HCT116 (cell line): ENCODE data around the gene NXPH2. TPM values are rescaled to one million over a fixed set of nuclear protein-coding genes. Genes with fewer than 3 reads are reported as not detected.

Experiments
- ATAC-seq: fragments of 200-7000 bp; cut with Tn5 transposase; 2 replicates; pipeline ENCODE4 v1.9.1; 2020; ENCODE audit warnings: mild to moderate bottlenecking, moderate library complexity
- BruUV-seq: library from RNA; stranded (reverse); fragments of 400-500 nt; replicated peaks from 2 replicates; lab custom pipeline; 2021; lab: Mats Ljungman, UMichigan
- CTCF ChIA-PET: fragments of 300-600 bp; sonication (Branson Sonifier 250); formaldehyde crosslinking; loops from one replicate; lab custom pipeline; 2021; ENCODE audit warnings: antibody characterized with exemption; lab: Charles Lee
- POLR2A ChIA-PET: fragments of 300-600, 350-600 bp; sonication (Branson Sonifier 250); formaldehyde crosslinking; loops from one replicate; lab custom pipeline; 2021; ENCODE audit warnings: antibody characterized with exemption; lab: Charles Lee
- RAD21 ChIA-PET, 2 experiments: fragments of 300-600 bp; sonication (Branson Sonifier 250); formaldehyde crosslinking; loops; one replicate each; lab custom pipeline; 2023; ENCODE audit warnings: low total read pairs in 2 of 2; ENCODE audit not compliant: uncharacterized antibody in 2 of 2, unreplicated experiment in 2 of 2, low non-redundant PET in 1 of 2; lab: Charles Lee
- DNase-seq: peaks from one replicate; pipeline ENCODE4 v3.0.0-alpha.2; 2010; ENCODE audit warnings: low read depth, low spot score
- H2AFZ ChIP-seq: fragments of 200-600 bp; shearing (Covaris generic), sonication (generic); 2 replicates; pipeline ENCODE4 v1.6.1; 2017; ENCODE audit warnings: low read depth, mixed run types, mixed read lengths, antibody characterized with exemption, low read length; ENCODE audit not compliant: poor library complexity, severe bottlenecking
- H3K27ac ChIP-seq: 2 replicates; pipeline ENCODE4 v1.5.1; 2012; ENCODE audit warnings: low read depth, low read length
- H3K27me3 ChIP-seq: fragments of 200-600 bp; sonication (generic); 2 replicates; pipeline ENCODE4 v1.6.1; 2016; ENCODE audit warnings: mixed run types, low read length, mixed read lengths; ENCODE audit not compliant: insufficient read depth
- H3K36me3 ChIP-seq, 2 experiments: fragments of 200-500 bp in 1 of 2; fragments of 200-600 bp in 1 of 2; sonication (Bioruptor generic) in 1 of 2; sonication (generic) in 1 of 2; 2 replicates each; pipeline versions ENCODE4 v1.5.1 to v1.6.1; 2014 to 2016; ENCODE audit warnings: low read length in 2 of 2, inconsistent platforms in 1 of 2, mixed read lengths in 1 of 2, mixed run types in 1 of 2; ENCODE audit not compliant: insufficient read depth in 2 of 2, control insufficient read depth in 1 of 2
- H3K4me1 ChIP-seq, 2 experiments: fragments of 200-600 bp in 1 of 2; sonication (generic) in 1 of 2; 2 replicates each; pipeline versions ENCODE4 v1.5.1 to v1.6.1; 2012 to 2017; ENCODE audit warnings: low read length in 2 of 2, inconsistent platforms in 1 of 2, mild to moderate bottlenecking in 1 of 2, mixed read lengths in 1 of 2, mixed run types in 1 of 2, moderate library complexity in 1 of 2; ENCODE audit not compliant: insufficient read depth in 2 of 2, control insufficient read depth in 1 of 2
- H3K4me2 ChIP-seq: fragments of 200-600 bp; sonication (generic); 2 replicates; pipeline ENCODE4 v1.6.1; 2017; ENCODE audit warnings: mixed run types, low read length, mixed read lengths
- H3K4me3 ChIP-seq, 2 experiments: fragments of 200-600 bp in 1 of 2; sonication (generic) in 1 of 2; replicated peaks in 1 of 2; 2 replicates each; pipeline ENCODE4 v1.5.1; 2011 to 2016; ENCODE audit warnings: low read length in 2 of 2, control low read depth in 1 of 2, low read depth in 1 of 2, mild to moderate bottlenecking in 1 of 2, mixed read lengths in 1 of 2, mixed run types in 1 of 2
- H3K79me2 ChIP-seq: fragments of 200-600 bp; sonication (generic); 2 replicates; pipeline ENCODE4 v1.6.1; 2017; ENCODE audit warnings: mild to moderate bottlenecking, mixed run types, low read length, moderate library complexity, mixed read lengths; ENCODE audit not compliant: insufficient read depth
- H3K9ac ChIP-seq: fragments of 200-600 bp; sonication (generic); 2 replicates; pipeline ENCODE4 v1.6.1; 2016; ENCODE audit warnings: low read length, mixed read lengths
- H3K9me2 ChIP-seq: fragments of 200-600 bp; sonication (generic), shearing (Covaris generic); 2 replicates; pipeline ENCODE4 v1.6.1; 2017; ENCODE audit warnings: mixed run types, mild to moderate bottlenecking, moderate library complexity; ENCODE audit not compliant: insufficient read depth
- H3K9me3 ChIP-seq, 2 experiments: fragments of 200-500 bp in 1 of 2; fragments of 200-600 bp in 1 of 2; sonication (Bioruptor generic) in 1 of 2; sonication (generic) in 1 of 2; 2 replicates each; pipeline ENCODE4 v1.6.1; 2014 to 2017; ENCODE audit warnings: low read length in 2 of 2, mixed read lengths in 2 of 2, inconsistent platforms in 1 of 2, low read depth in 1 of 2, mild to moderate bottlenecking in 1 of 2, mixed run types in 1 of 2, moderate library complexity in 1 of 2; ENCODE audit not compliant: control insufficient read depth in 1 of 2, insufficient read depth in 1 of 2
- H4K20me1 ChIP-seq: fragments of 200-600 bp; sonication (generic), shearing (Covaris generic); 2 replicates; pipeline ENCODE4 v1.6.1; 2017; ENCODE audit warnings: mixed run types, mild to moderate bottlenecking, moderate library complexity; ENCODE audit not compliant: insufficient read depth
- CBX3 ChIP-seq: IDR thresholded peaks from 2 replicates; pipeline ENCODE4 v1.6.1; 2012; ENCODE audit warnings: low read depth
- CEBPB ChIP-seq: IDR thresholded peaks from 2 replicates; pipeline ENCODE4 v1.6.1; 2012; ENCODE audit warnings: low read depth
- CTCF ChIP-seq, 3 experiments: fragments of 200-600 bp in 1 of 3; sonication (generic) in 1 of 3; IDR thresholded peaks in 2 of 3; conservative IDR thresholded peaks in 1 of 3; 2 replicates each; pipeline ENCODE4 v1.5.1; 2012 to 2017; ENCODE audit warnings: low read depth in 2 of 3, low read length in 2 of 3, antibody characterized with exemption in 1 of 3, borderline replicate concordance in 1 of 3, control low read depth in 1 of 3, mild to moderate bottlenecking in 1 of 3, mixed read lengths in 1 of 3, mixed run types in 1 of 3, moderate library complexity in 1 of 3; ENCODE audit not compliant: insufficient read depth in 1 of 3
- EZH2phosphoT487 ChIP-seq: fragments of 200-600 bp; IDR thresholded peaks from 2 replicates; pipeline ENCODE4 v1.6.1; 2018; ENCODE audit warnings: antibody characterized with exemption, borderline replicate concordance
- MAX ChIP-seq: IDR thresholded peaks from 2 replicates; pipeline ENCODE4 v1.6.1; 2012
- SIN3A ChIP-seq: IDR thresholded peaks from 2 replicates; pipeline ENCODE4 v1.6.1; 2012; ENCODE audit warnings: low read depth
- YY1 ChIP-seq: IDR thresholded peaks from 2 replicates; pipeline ENCODE4 v1.6.1; 2011; ENCODE audit warnings: low read length, low read depth, moderate library complexity, mild to moderate bottlenecking; ENCODE audit not compliant: insufficient replicate concordance; ENCODE audit errors: extremely low read depth
- ZBTB33 ChIP-seq: IDR thresholded peaks from 2 replicates; pipeline ENCODE4 v1.6.1; 2011; ENCODE audit warnings: mild to moderate bottlenecking, low read length, moderate library complexity; ENCODE audit not compliant: insufficient replicate concordance; ENCODE audit errors: extremely low read depth
- intact Hi-C: fragments of 100-400 bp; cut with micrococcal nuclease; formaldehyde crosslinking; loops from 2 replicates; pipeline ENCODE4 v1.10.0; 2022
- total RNA-seq: library from RNA; stranded (reverse); gene quantifications from one replicate; pipeline ENCODE4 v1.2.1, GENCODE V29; 2021; ENCODE audit not compliant: unreplicated experiment

The NXPH2 gene
- total RNA-seq, 1 experiment from 2014 or later: not detected

- Histone ChIP-seq H4K20me1 (no peaks in the 10 kb centered on the region), H3K9ac (no peak overlapping the region), H2AFZ (no peak overlapping the region), H3K9me3 (no peaks in the 10 kb centered on the region), H3K27ac (no peak overlapping the region), H3K79me2 (no peaks in the 10 kb centered on the region), H3K36me3 (no peaks in the 10 kb centered on the region), H3K27me3 (no peaks in the 10 kb centered on the region), H3K9me2 (no peaks in the 10 kb centered on the region), H3K4me1 (no peaks in the 10 kb centered on the region; a peak in 1 of 4 replicates), H3K4me3 (no peak overlapping the region), H3K4me2 (no peak overlapping the region)
- POLR2A ChIA-PET: no interaction called here
- CTCF ChIA-PET: no interaction called here
- ATAC-seq (no peak), DNase-seq (no peak)
- TF ChIP-seq MAX (no peak), EZH2phosphoT487 (no peak), CBX3 (no peak), SIN3A (no peak), ZBTB33 (no peak), CTCF (IDR thresholded peaks at IDR 0.05 in 2 of 3, conservative IDR thresholded peaks at IDR 0.05 in 1 of 3; ENCODE audit: borderline replicate concordance in 1 of 3, insufficient read depth in 1 of 3, low read depth in 2 of 3, low read length in 2 of 3) (no peak), CEBPB (no peak), YY1 (no peak)
- BruUV-seq: no TSS peak
- intact Hi-C loops: no loop called here
- RAD21 ChIA-PET: no interaction called here
Measured at GRCh38 chr2:138763971-138764370, 16.2 kb downstream of the NXPH2 start.
